ENCODE measurements around the gene NDUFB10. TPM values are rescaled to one million over a fixed set of nuclear protein-coding genes. Genes with fewer than 3 reads are reported as not detected.
A peak's percentile ranks its signal among the peaks of the same experiment; 100 is the strongest.

The NDUFB10 gene
- total RNA-seq, 6 experiments from 2014 or later = 68.7 to 210 (median 81.2) TPM

DNA sequence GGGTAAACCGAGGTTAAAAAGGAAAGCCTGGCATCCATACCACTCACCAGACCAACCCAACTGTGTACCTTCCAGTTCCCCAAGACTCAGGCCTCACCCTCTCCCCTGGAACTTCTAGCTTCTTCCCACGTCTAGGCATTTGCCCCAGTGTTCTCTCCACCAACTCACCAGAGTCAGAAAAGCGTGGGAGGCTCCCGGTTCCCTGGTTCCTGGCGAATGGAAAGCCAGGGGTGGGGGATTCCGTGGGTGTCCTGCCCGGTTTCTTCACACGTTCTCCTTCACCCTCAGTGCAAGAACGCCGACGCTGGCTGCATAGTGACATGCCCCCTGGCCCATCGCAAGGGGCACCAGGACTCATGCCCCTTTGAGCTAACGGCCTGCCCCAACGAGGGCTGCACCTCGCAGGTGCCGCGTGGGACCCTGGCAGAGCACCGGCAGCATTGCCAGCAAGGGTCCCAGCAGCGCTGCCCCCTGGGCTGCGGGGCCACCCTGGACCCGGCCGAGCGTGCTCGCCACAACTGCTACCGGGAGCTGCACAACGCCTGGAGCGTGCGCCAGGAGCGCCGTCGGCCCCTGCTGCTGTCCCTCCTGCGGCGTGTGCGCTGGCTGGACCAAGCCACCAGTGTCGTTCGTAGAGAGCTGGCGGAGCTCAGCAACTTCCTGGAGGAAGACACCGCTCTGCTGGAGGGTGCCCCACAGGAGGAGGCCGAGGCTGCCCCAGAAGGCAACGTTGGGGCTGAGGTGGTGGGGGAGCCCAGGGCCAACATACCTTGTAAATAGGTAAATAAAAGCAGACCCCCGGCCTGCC lies 9.0 kb downstream of the NDUFB10 start:
- no peak for TF ChIP-seq POLR2A (IDR thresholded peaks at IDR 0.05)
- TF ChIP-seq, protein P1, sequence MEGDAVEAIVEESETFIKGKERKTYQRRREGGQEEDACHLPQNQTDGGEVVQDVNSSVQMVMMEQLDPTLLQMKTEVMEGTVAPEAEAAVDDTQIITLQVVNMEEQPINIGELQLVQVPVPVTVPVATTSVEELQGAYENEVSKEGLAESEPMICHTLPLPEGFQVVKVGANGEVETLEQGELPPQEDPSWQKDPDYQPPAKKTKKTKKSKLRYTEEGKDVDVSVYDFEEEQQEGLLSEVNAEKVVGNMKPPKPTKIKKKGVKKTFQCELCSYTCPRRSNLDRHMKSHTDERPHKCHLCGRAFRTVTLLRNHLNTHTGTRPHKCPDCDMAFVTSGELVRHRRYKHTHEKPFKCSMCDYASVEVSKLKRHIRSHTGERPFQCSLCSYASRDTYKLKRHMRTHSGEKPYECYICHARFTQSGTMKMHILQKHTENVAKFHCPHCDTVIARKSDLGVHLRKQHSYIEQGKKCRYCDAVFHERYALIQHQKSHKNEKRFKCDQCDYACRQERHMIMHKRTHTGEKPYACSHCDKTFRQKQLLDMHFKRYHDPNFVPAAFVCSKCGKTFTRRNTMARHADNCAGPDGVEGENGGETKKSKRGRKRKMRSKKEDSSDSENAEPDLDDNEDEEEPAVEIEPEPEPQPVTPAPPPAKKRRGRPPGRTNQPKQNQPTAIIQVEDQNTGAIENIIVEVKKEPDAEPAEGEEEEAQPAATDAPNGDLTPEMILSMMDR (IDR thresholded peaks at IDR 0.05) = no peak
- peaks cover 0 to 4% (median 0%) of the 10 kb centered on the region in 4 donors for H3K36me3 ChIP-seq
- DNase-seq = no peak
- ATAC-seq = no peak
- no peaks in the 10 kb centered on the region for H3K27me3 ChIP-seq
- H3K9me3 ChIP-seq = no peaks in the 10 kb centered on the region
- H3K4me3 ChIP-seq = no peak overlapping the region
- 80% methylated on average over 6 of the region's 41 CpGs for WGBS (ENCODE audit: insufficient coverage, low coverage, low lambda C conversion rate, missing lambda C conversion rate)
- H3K4me1 ChIP-seq = peaks cover 0 to 30% (median 7%) of the 10 kb centered on the region in 4 donors
- H3K27ac ChIP-seq = no peak overlapping the region
- intact Hi-C loops (cut with DNase I) = no loop called here

DNA sequence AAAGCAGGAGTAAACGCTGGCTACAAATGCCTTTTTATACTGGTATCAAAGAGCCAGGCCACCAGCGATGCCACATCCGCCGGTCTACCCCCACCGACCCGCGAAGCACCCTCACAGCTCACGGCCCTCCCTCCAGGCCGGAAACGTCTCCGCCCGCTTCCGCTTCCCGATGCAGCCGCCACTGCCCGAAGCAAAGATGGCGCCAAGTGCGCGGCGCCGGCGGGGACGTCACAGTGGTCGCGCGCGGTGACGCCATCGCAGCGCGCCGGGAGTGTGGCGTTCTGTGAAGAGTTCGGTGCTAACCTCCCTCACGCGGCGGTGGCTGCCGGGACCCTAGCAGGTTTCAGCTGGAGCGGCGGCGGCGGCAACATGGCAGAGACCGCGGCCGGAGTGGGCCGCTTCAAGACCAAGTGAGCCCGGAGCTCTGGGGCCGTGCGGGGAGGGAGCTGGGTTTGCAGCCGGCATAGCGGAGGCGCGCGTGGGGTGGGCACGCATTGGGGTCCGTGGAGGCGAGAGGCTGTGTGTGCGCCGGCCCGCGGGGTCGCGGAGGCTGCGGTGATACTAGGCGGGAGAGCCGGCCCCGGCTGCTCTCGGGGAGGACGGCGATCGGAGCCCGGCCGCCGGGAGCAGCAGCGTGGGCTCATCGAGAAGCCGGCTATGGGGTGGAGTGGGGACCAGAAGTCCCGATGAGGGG lies 12.6 kb downstream of the NDUFB10 start, which contains the start of gene TBL3:
Gene TBL3 (plus strand): TSS at position 258 of the 694 bp plus-strand sequence. CDS start 112 bp downstream, at position 370.
- peak; percentile 86 to 96 (median 94) for ATAC-seq
- intact Hi-C loops (cut with DNase I) = no loop called here
- Histone ChIP-seq H3K4me3 (peak within 1 kb of the TSS; percentile 85 to 100 (median 99)), H3K4me1 (peaks cover 0 to 17% (median 5%) of the 10 kb centered on the region in 4 donors), H3K27me3 (no peaks in the 10 kb centered on the region), H3K9me3 (no peaks in the 10 kb centered on the region), H3K36me3 (peaks cover 0 to 19% (median 9%) of the 10 kb centered on the region in 4 donors), H3K27ac (peak within 1 kb of the TSS; percentile 54 to 87 (median 84))
- WGBS (ENCODE audit: insufficient coverage, low coverage, low lambda C conversion rate, missing lambda C conversion rate) = 0% methylated on average over 14 of the region's 78 CpGs
- peak; percentile 93 to 95 (median 94) for DNase-seq
- TF ChIP-seq, protein P1 (IDR thresholded peaks at IDR 0.05) = peak in 1 of 4 donors; percentile 18
- peak; percentile 88 for TF ChIP-seq POLR2A (IDR thresholded peaks at IDR 0.05)

DNA sequence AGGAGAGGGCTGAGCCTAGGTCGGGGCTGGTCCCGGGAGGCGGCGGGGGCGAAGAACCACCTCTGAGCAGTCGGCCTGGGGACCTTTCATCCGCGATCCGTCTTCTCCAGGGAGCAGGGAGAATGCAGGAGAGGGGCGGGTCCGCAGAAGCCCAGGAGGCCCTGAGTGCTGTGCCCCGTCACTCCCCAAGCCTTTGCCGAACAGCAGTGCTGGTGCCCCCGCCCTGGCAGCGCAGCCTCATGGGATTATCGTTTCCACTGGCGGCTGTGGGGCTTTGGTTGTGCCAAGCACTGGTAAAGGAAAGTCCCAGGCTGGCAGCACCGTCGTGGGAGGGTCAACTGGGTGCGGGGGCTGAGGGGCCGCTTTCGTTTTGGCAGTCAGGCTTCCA lies 13.1 kb downstream of the NDUFB10 start:
- intact Hi-C loops (cut with DNase I) = no loop called here
- H3K9me3 ChIP-seq = no peaks in the 10 kb centered on the region
- H3K27me3 ChIP-seq = no peaks in the 10 kb centered on the region
- peak overlapping the region in 2 of 3 donors; percentile 54 to 84 for H3K27ac ChIP-seq
- peak overlapping the region; percentile 85 to 100 (median 99) for H3K4me3 ChIP-seq
- peak in 2 of 3 donors; percentile 31 to 63 for DNase-seq
- peak in 1 of 4 donors; percentile 1 for ATAC-seq
- no peak for TF ChIP-seq POLR2A (IDR thresholded peaks at IDR 0.05)
- TF ChIP-seq, protein P1 (IDR thresholded peaks at IDR 0.05) = no peak
- peaks cover 0 to 17% (median 5%) of the 10 kb centered on the region in 4 donors for H3K4me1 ChIP-seq
- peaks cover 0 to 25% (median 10%) of the 10 kb centered on the region in 4 donors for H3K36me3 ChIP-seq
- WGBS (ENCODE audit: insufficient coverage, low coverage, low lambda C conversion rate, missing lambda C conversion rate) = 3% methylated on average over 16 of the region's 22 CpGs

DNA sequence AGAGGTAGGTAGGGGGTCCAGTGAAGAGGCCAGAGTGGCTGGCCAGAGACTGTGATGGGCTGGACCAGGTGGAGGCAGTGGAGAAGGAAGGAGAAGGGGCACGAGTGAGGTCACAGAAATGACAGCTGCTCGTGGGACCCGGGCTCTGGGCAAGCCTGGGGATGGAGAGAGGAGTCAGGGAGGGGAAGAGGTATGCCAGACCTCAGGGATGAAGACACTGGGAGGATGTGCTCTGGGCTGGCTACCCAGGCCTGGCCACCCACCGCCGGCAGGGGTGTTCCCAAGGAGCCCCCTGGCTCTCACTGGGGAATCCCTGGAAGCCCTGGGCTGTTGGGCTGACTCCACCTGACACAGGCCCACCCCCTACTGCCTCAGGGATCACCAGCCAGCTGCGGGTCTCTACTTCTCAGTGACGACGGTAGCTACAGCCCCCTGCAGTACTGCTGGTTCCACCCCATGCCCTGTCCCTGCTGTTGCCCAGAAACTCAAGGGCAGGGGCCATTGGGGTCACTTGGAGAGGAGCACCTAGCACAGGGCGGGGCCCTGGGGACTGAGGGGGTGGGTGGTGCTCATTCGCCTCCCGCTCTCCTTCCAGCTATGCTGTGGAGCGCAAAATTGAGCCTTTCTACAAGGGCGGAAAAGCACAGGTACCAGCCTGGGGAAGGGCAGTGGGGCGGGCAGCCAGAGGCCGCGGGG lies 14.3 kb downstream of the NDUFB10 start:
- no peaks in the 10 kb centered on the region for H3K27me3 ChIP-seq
- H3K36me3 ChIP-seq = peaks cover 0 to 33% (median 10%) of the 10 kb centered on the region in 4 donors
- TF ChIP-seq POLR2A (IDR thresholded peaks at IDR 0.05) = no peak
- TF ChIP-seq, protein P1 (IDR thresholded peaks at IDR 0.05) = no peak
- intact Hi-C loops (cut with DNase I) = no loop called here
- ATAC-seq (no peak), DNase-seq (peak in 2 of 3 donors; percentile 20 to 51)
- no peak overlapping the region for H3K4me3 ChIP-seq
- no peak overlapping the region for H3K27ac ChIP-seq
- H3K4me1 ChIP-seq = peaks cover 0 to 17% (median 5%) of the 10 kb centered on the region in 4 donors
- WGBS (ENCODE audit: insufficient coverage, low coverage, low lambda C conversion rate, missing lambda C conversion rate) = 82% methylated on average over 6 of the region's 16 CpGs
- no peaks in the 10 kb centered on the region for H3K9me3 ChIP-seq

Measured in right lobe of liver (tissue), 6 donors.